ENCODE data around the gene FASTKD3.

GRCh38 chr5:7848296-7848695 is 20.5 kb downstream of the FASTKD3 start:
- TF ChIP-seq CTCF (conservative IDR thresholded peaks at IDR 0.05) (no peak), EZH2 (IDR thresholded peaks at IDR 0.05; ENCODE audit: low read depth) (no peak)

Measured in PC-9 (cell line).